HepG2 (cell line): ENCODE results near the gene ACP2. TPM values are rescaled to one million over a fixed set of nuclear protein-coding genes. Genes with fewer than 3 reads are reported as not detected.

ENCODE experiments used
- BCL6 ChIP-seq: IDR thresholded peaks from 2 replicates; pipeline ENCODE4 v1.6.1; 2016; ENCODE audit warnings: missing genetic modification reagents, missing compliant biosample characterization
- MBNL3 ChIP-seq: fragments of 250-450 bp; sonication (Bioruptor Pico); conservative IDR thresholded peaks from 2 replicates; pipeline ENCODE4 v1.8.0; 2022; ENCODE audit warnings: mild to moderate bottlenecking, inconsistent platforms
- NFIC ChIP-seq: IDR thresholded peaks from 2 replicates; pipeline ENCODE4 v1.6.1; 2012; ENCODE audit warnings: mild to moderate bottlenecking, low read length, inconsistent platforms
- NFYC ChIP-seq: IDR thresholded peaks from 2 replicates; pipeline ENCODE4 v1.6.1; 2016; ENCODE audit warnings: missing genetic modification reagents, missing compliant biosample characterization
- NR2C2 ChIP-seq: sonication (generic); formaldehyde crosslinking; IDR thresholded peaks from 2 replicates; pipeline ENCODE4 v1.4.0; 2020; ENCODE audit warnings: missing genetic modification reagents, mild to moderate bottlenecking, moderate library complexity, borderline replicate concordance
- RBM39 ChIP-seq: fragments of 200-400 bp; formaldehyde crosslinking; IDR thresholded peaks from one replicate; pipeline ENCODE4 v1.6.1; 2018; ENCODE audit warnings: antibody characterized with exemption, mild to moderate bottlenecking, low read depth, low read length; ENCODE audit not compliant: poor library complexity, severe bottlenecking
- SNAPC2 ChIP-seq: sonication (generic); formaldehyde crosslinking; IDR thresholded peaks from 2 replicates; pipeline ENCODE4 v1.8.1; 2022; ENCODE audit warnings: mild to moderate bottlenecking, missing genetic modification reagents
- TCF12 ChIP-seq, 2 experiments: fragments of 450-650 bp in 1 of 2; sonication (generic) in 1 of 2; formaldehyde crosslinking in 1 of 2; IDR thresholded peaks; 2 replicates each; pipeline versions ENCODE4 v1.6.1 to v1.8.0; 2017 to 2022; ENCODE audit warnings: antibody characterized with exemption in 1 of 2, mild to moderate bottlenecking in 1 of 2, missing genetic modification reagents in 1 of 2, moderate library complexity in 1 of 2
- ZNF235 ChIP-seq: sonication (generic); formaldehyde crosslinking; IDR thresholded peaks from 2 replicates; pipeline ENCODE4 v1.8.1; 2023; ENCODE audit warnings: mild to moderate bottlenecking, missing genetic modification reagents, borderline replicate concordance
- ZNF362 ChIP-seq: sonication (generic); formaldehyde crosslinking; IDR thresholded peaks from 2 replicates; pipeline ENCODE4 v1.4.0; 2020; ENCODE audit warnings: missing genetic modification reagents, mild to moderate bottlenecking, borderline replicate concordance
- ZNF451 ChIP-seq: sonication (generic); formaldehyde crosslinking; IDR thresholded peaks from 2 replicates; pipeline ENCODE4 v1.5.0; 2020; ENCODE audit warnings: mild to moderate bottlenecking, missing genetic modification reagents
- ZNF550 ChIP-seq: sonication (generic); formaldehyde crosslinking; IDR thresholded peaks from 2 replicates; pipeline ENCODE4 v1.4.0; 2020; ENCODE audit warnings: mild to moderate bottlenecking, missing genetic modification reagents, borderline replicate concordance
- ZNF563 ChIP-seq: sonication (generic); formaldehyde crosslinking; IDR thresholded peaks from 2 replicates; pipeline ENCODE4 v1.8.0; 2022; ENCODE audit warnings: mild to moderate bottlenecking, moderate library complexity, missing genetic modification reagents
- ZNF747 ChIP-seq: sonication (generic); formaldehyde crosslinking; IDR thresholded peaks from 2 replicates; pipeline ENCODE4 v1.8.1; 2023; ENCODE audit warnings: missing genetic modification reagents, mild to moderate bottlenecking, borderline replicate concordance
- ZNF878 ChIP-seq: sonication (generic); formaldehyde crosslinking; IDR thresholded peaks from 2 replicates; pipeline ENCODE4 v1.8.1; 2023; ENCODE audit warnings: mild to moderate bottlenecking, missing genetic modification reagents, moderate library complexity
- ZNF891 ChIP-seq: sonication (generic); formaldehyde crosslinking; IDR thresholded peaks from 2 replicates; pipeline ENCODE4 v1.5.0; 2020; ENCODE audit warnings: mild to moderate bottlenecking, missing genetic modification reagents
- ZSCAN29 ChIP-seq: sonication (generic); formaldehyde crosslinking; conservative IDR thresholded peaks from 2 replicates; pipeline ENCODE4 v1.4.0; 2020; ENCODE audit warnings: mild to moderate bottlenecking, missing genetic modification reagents
- polyA plus RNA-seq, 8 experiments: library from polyadenylated mRNA; depleted of rRNA in 3 of 8; stranded (reverse) in 7 of 8; unstranded in 1 of 8; fragments of >200 nt; fragmentation: Illumina TruSeq in 4 of 8; extraction: Trizol in 4 of 8; gene quantifications; 2 replicates each; pipeline versions ENCODE4 v1.2.1 to v1.2.3, GENCODE V29; 2011 to 2016; ENCODE audit warnings: low read depth in 4 of 8, missing spikeins in 1 of 8, mixed read lengths in 1 of 8; ENCODE audit not compliant: insufficient read depth in 1 of 8
- total RNA-seq, 5 experiments: library from RNA; depleted of rRNA; stranded (reverse); fragments of >200 nt; fragmentation: Illumina TruSeq; extraction: Trizol; gene quantifications; 2 replicates each; pipeline ENCODE4 v1.2.3, GENCODE V29; 2016; ENCODE audit warnings: low read depth in 1 of 5
- TF ChIP-seq, protein P1 (sequence below), 2 experiments: fragments of 450-650 bp in 1 of 2; sonication (generic) in 1 of 2; formaldehyde crosslinking in 1 of 2; IDR thresholded peaks; 2 replicates each; pipeline versions ENCODE4 v1.6.1 to v1.8.0; 2016 to 2022; ENCODE audit warnings: antibody characterized with exemption in 1 of 2, mild to moderate bottlenecking in 1 of 2, missing genetic modification reagents in 1 of 2
- TF ChIP-seq, protein P2 (sequence below): sonication (generic); formaldehyde crosslinking; IDR thresholded peaks from 2 replicates; pipeline ENCODE4 v1.4.0; 2020; ENCODE audit warnings: missing genetic modification reagents

ACP2 gene
- total and polyA plus RNA-seq, 2 of the 13 experiments (the other 11 are each of a cell fraction or from before 2014, with no cell fraction given): 17.7 to 20.2 TPM

DNA sequence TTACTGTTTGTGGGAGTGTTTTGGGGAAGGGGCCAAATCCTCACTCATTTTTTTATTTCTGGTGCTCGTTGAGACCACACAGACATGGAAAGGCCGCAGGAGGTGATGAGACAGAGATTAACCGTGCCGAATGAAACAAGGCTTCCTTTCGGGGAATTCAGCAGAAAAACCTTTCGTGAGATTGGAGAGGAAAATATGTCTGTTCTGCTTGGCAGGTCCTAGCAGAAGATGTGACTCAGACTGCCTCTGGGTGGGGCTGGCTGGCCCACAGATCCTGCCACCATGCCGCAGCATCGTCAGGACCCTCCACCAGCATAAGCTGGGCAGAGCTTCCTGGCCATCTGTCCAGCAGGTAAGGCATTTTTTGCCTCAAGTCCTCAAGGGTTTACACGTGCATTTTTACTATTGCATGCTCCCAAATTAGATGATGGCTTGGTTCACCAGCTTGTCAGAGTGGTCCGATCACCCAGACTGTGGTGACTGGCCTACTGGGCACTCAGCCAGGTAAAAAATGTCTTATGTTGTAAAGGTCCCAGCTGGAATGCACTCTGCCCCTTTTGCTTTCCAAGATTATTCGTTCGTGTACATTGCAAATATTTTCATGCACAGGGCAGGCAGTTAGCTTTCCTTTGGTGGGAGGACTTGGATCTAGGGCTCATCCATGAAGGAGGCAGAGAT is 32.4 kb downstream of the ACP2 start (continued):
- TF ChIP-seq ZNF891 (no peak), MBNL3 (CRISPR knock-in tag) (no peak), ZNF451 (CRISPR knock-in tag) (no peak), ZNF235 (no peak), RBM39 (no peak), ZSCAN29 (no peak), SNAPC2 (no peak), TCF12 (IDR thresholded peaks at IDR 0.05) (no peak), TCF12 (CRISPR knock-in tag; IDR thresholded peaks at IDR 0.05) (no peak), ZNF550 (CRISPR knock-in tag) (no peak), ZNF747 (no peak), NFYC (CRISPR knock-in tag) (no peak), ZNF362 (CRISPR knock-in tag) (no peak; the same call in 1 of the 2 replicates), BCL6 (CRISPR knock-in tag) (peak; percentile 100), NR2C2 (CRISPR knock-in tag) (no peak), ZNF563 (CRISPR knock-in tag) (no peak), ZNF878 (no peak), NFIC (peak; percentile 85)
- TF ChIP-seq, protein P1, sequence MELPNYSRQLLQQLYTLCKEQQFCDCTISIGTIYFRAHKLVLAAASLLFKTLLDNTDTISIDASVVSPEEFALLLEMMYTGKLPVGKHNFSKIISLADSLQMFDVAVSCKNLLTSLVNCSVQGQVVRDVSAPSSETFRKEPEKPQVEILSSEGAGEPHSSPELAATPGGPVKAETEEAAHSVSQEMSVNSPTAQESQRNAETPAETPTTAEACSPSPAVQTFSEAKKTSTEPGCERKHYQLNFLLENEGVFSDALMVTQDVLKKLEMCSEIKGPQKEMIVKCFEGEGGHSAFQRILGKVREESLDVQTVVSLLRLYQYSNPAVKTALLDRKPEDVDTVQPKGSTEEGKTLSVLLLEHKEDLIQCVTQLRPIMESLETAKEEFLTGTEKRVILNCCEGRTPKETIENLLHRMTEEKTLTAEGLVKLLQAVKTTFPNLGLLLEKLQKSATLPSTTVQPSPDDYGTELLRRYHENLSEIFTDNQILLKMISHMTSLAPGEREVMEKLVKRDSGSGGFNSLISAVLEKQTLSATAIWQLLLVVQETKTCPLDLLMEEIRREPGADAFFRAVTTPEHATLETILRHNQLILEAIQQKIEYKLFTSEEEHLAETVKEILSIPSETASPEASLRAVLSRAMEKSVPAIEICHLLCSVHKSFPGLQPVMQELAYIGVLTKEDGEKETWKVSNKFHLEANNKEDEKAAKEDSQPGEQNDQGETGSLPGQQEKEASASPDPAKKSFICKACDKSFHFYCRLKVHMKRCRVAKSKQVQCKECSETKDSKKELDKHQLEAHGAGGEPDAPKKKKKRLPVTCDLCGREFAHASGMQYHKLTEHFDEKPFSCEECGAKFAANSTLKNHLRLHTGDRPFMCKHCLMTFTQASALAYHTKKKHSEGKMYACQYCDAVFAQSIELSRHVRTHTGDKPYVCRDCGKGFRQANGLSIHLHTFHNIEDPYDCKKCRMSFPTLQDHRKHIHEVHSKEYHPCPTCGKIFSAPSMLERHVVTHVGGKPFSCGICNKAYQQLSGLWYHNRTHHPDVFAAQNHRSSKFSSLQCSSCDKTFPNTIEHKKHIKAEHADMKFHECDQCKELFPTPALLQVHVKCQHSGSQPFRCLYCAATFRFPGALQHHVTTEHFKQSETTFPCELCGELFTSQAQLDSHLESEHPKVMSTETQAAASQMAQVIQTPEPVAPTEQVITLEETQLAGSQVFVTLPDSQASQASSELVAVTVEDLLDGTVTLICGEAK (IDR thresholded peaks at IDR 0.05): no peak
- TF ChIP-seq, protein P1 (CRISPR knock-in tag; IDR thresholded peaks at IDR 0.05): no peak
- TF ChIP-seq, protein P2, sequence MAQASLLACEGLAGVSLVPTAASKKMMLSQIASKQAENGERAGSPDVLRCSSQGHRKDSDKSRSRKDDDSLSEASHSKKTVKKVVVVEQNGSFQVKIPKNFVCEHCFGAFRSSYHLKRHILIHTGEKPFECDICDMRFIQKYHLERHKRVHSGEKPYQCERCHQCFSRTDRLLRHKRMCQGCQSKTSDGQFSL (CRISPR knock-in tag): no peak
